Kidney epithelial cell (primary cell): ENCODE measurements around the gene MRPL28. TPM values are rescaled to one million over a fixed set of nuclear protein-coding genes. Genes with fewer than 3 reads are reported as not detected.
A peak's percentile ranks its signal among the peaks of the same experiment; 100 is the strongest.

ENCODE experiments used
- DNase-seq: peaks from one replicate; pipeline ENCODE4 v3.0.0-alpha.2; 2010; ENCODE audit warnings: low read depth
- H3K27me3 ChIP-seq: 2 replicates; pipeline ENCODE4 v1.6.0; 2011; ENCODE audit warnings: low read length; ENCODE audit not compliant: control insufficient read depth, insufficient read depth
- H3K36me3 ChIP-seq: 2 replicates; pipeline ENCODE4 v1.5.1; 2011; ENCODE audit warnings: low read length; ENCODE audit not compliant: control insufficient read depth, insufficient read depth
- H3K4me3 ChIP-seq: 2 replicates; pipeline ENCODE4 v1.5.1; 2011; ENCODE audit warnings: low read depth, mild to moderate bottlenecking, control low read depth, low read length
- CTCF ChIP-seq: IDR thresholded peaks from 2 replicates; pipeline ENCODE4 v1.5.1; 2011; ENCODE audit warnings: mild to moderate bottlenecking, moderate library complexity, low read length, control low read depth, inconsistent platforms; ENCODE audit not compliant: insufficient read depth, poor library complexity, severe bottlenecking
- total RNA-seq: library from RNA; depleted of rRNA; stranded (reverse); fragments of >200 nt; gene quantifications from 2 replicates; pipeline ENCODE4 v1.2.3, GENCODE V29; 2015

Gene MRPL28
- total RNA-seq, 1 donor from 2014 or later, result 107 TPM

DNA sequence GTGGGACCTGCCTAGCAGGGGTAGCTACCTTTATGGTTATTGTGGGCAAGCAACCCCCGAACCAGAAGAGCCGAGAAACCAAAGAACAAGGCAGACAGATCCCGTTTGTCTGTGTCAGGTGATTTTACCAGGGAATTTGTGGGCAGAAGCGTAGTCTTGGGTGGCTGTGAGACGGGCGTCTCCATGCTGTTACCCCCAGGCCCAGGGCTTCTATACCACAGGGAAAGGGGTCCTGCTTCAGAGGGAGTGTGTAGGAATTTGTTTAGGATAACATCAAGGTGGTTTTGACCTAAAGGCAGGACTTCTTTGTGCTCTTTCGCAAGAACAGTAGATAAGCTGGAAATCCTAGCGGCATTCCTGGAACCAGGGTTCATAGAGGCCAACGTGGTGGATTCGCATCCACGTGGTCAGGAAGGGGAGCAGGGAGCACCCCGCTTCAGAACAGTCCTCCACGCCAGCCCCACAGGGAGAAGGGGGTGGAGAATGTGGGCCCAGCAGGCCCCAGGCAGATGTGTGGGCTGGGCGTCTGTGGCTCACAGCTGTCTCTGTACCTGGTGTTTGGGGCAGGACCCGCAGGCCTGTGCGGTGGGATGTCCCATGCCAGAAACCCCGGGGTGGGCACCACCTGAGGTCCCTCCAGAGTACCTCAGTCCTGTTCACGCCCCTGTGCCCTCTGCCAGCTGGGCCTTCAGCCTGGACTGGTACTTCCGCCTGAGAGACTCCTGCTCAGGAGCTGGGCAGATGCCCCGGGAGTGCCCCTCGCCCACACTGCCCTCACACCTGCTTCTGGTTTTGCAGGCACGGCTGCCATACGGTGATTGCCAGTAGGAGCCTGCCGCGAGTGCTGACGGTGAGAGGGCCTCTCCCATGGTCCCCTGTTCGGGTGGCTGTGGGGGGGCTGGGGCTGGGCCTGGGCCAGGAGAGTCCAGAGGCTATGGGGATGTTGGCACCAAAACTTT, 35.5 kb upstream of the MRPL28 start:
- no peak for DNase-seq
- TF ChIP-seq CTCF, result no peak
- H3K4me3 ChIP-seq, result no peak overlapping the region
- H3K36me3 ChIP-seq, result no peaks in the 10 kb centered on the region
- H3K27me3 ChIP-seq, result no peaks in the 10 kb centered on the region

- H3K36me3 ChIP-seq, result no peaks in the 10 kb centered on the region
- H3K4me3 ChIP-seq, result no peak overlapping the region
- TF ChIP-seq CTCF, result no peak
- no peaks in the 10 kb centered on the region for H3K27me3 ChIP-seq
- no peak for DNase-seq
Measured at GRCh38 chr16:404971-405486, 34.7 kb upstream of the MRPL28 start.

- Histone ChIP-seq H3K36me3 (no peaks in the 10 kb centered on the region), H3K4me3 (peak within 1 kb of the TSS; percentile 68), H3K27me3 (no peaks in the 10 kb centered on the region)
- DNase-seq, result no peak
- peak; percentile 23 for TF ChIP-seq CTCF
Measured at GRCh38 chr16:401468-402348, 31.4 kb upstream of the MRPL28 start, which contains the start of gene DECR2. Gene DECR2, plus strand, starts transcription at chr16:401885. Its CDS starts 79 bp downstream, at chr16:401964.

DNA sequence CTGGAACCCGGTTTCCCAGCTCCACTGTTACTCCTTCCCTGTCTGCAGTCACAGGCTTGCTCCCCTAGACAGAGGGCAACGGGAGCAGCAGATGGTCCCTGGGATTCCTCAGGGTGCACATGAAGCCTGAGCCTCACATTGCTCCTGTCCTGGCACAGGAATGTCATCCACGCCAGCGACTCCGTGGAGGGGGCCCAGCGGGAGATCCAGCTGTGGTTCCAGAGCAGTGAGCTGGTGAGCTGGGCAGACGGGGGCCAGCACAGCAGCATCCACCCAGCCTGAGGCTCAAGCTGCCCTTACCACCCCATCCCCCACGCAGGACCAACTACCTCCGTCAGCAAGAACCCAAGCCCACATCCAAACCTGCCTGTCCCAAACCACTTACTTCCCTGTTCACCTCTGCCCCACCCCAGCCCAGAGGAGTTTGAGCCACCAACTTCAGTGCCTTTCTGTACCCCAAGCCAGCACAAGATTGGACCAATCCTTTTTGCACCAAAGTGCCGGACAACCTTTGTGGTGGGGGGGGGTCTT, 29.8 kb upstream of the MRPL28 start:
- Histone ChIP-seq H3K4me3 (no peak overlapping the region), H3K27me3 (no peaks in the 10 kb centered on the region), H3K36me3 (no peaks in the 10 kb centered on the region)
- no peak for DNase-seq
- no peak for TF ChIP-seq CTCF

DNA sequence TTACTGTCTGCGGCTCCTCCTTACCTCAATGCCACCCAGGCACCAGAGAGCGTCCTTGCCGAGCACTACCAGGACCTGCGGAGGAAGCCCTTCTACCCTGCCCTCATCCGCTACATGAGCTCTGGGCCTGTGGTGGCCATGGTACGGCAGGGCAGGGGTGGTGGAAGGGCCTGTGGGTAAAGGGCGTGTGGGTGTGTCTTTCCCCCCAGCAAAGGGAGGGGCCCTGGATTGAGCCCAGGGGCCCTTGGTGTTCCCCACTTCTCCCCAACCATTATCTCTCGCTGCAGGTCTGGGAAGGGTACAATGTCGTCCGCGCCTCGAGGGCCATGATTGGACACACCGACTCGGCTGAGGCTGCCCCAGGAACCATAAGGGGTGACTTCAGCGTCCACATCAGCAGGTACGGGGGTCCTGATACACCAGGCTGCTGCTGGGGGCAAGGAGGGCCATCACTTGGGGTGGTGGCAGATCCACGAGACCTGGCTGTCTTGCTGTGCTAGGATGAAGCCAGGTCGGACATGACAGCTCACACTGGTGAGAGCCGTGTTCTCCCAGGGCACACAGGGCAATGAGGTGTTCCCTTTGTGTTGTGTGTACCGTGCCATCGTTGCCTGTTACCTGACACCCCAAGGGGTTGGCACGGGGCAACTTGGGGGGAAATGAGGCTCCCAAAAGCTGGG, 29.1 kb upstream of the MRPL28 start:
- no peaks in the 10 kb centered on the region for H3K27me3 ChIP-seq
- no peaks in the 10 kb centered on the region for H3K36me3 ChIP-seq
- no peak for TF ChIP-seq CTCF
- no peak overlapping the region for H3K4me3 ChIP-seq
- no peak for DNase-seq
